ENCODE data around the gene ASIP.
A peak's percentile ranks its signal among the peaks of the same experiment; 100 is the strongest.
"Not testable (repeated sequence)": the region's sequence is repeated elsewhere in the genome, so short reads cannot be mapped to it uniquely, and the experiment has no call there.

Gene ASIP

GRCh38 chr20:34260208-34260942 is 19.2 kb downstream of the ASIP start:
- no peak for TF ChIP-seq CTCF (IDR thresholded peaks at IDR 0.05; ENCODE audit: extremely low read depth, missing control alignments)
- no peak for DNase-seq (ENCODE audit: low spot score)

- no peak for TF ChIP-seq CTCF (IDR thresholded peaks at IDR 0.05; ENCODE audit: extremely low read depth, missing control alignments)
- peak; percentile 48 for DNase-seq (ENCODE audit: low spot score)
These were observed 21.5 kb downstream of the ASIP start for GRCh38 chr20:34262488-34263288.

GRCh38 chr20:34263468-34263867 is 22.2 kb downstream of the ASIP start:
- DNase-seq (ENCODE audit: low spot score), result not testable (repeated sequence)

- DNase-seq (ENCODE audit: low spot score), result no peak
- no peak for TF ChIP-seq CTCF (IDR thresholded peaks at IDR 0.05; ENCODE audit: extremely low read depth, missing control alignments)
These were observed 22.9 kb downstream of the ASIP start for GRCh38 chr20:34264141-34264540.

GRCh38 chr20:34268145-34268544 is 26.9 kb downstream of the ASIP start:
- no peak for TF ChIP-seq CTCF (IDR thresholded peaks at IDR 0.05; ENCODE audit: extremely low read depth, missing control alignments)
- no peak for DNase-seq (ENCODE audit: low spot score)

GRCh38 chr20:34268851-34269636 is 27.8 kb downstream of the ASIP start:
- peak; percentile 38 for DNase-seq (ENCODE audit: low spot score)
- TF ChIP-seq CTCF (IDR thresholded peaks at IDR 0.05; ENCODE audit: extremely low read depth, missing control alignments), result peak; percentile 5

- no peak for DNase-seq (ENCODE audit: low spot score)
- no peak for TF ChIP-seq CTCF (IDR thresholded peaks at IDR 0.05; ENCODE audit: extremely low read depth, missing control alignments)
These were observed 28.9 kb downstream of the ASIP start for GRCh38 chr20:34269996-34270627.
